GM18526 (cell line): ENCODE results near the gene PSME3IP1.

Source experiments
- POLR2A ChIP-seq: IDR thresholded peaks from 3 replicates; pipeline ENCODE4 v1.6.1; 2011; ENCODE audit not compliant: insufficient read length; ENCODE audit errors: extremely low read depth

Gene PSME3IP1

GRCh38 chr16:57155702-57156350 is 30.0 kb downstream of the PSME3IP1 start:
- no peak for TF ChIP-seq POLR2A

GRCh38 chr16:57153841-57154240 is 32.0 kb downstream of the PSME3IP1 start:
- TF ChIP-seq POLR2A, result no peak

GRCh38 chr16:57152096-57153093 is 33.4 kb downstream of the PSME3IP1 start:
- no peak for TF ChIP-seq POLR2A

GRCh38 chr16:57151369-57151768 is 34.5 kb downstream of the PSME3IP1 start:
- TF ChIP-seq POLR2A, result no peak

- no peak for TF ChIP-seq POLR2A
These were observed 35.0 kb downstream of the PSME3IP1 start for GRCh38 chr16:57150682-57151330.

GRCh38 chr16:57149391-57149790 is 36.4 kb downstream of the PSME3IP1 start:
- TF ChIP-seq POLR2A, result no peak

- no peak for TF ChIP-seq POLR2A
These were observed 37.4 kb downstream of the PSME3IP1 start for GRCh38 chr16:57148481-57148880.

- no peak for TF ChIP-seq POLR2A
These were observed 38.2 kb downstream of the PSME3IP1 start for GRCh38 chr16:57147381-57148221.

- TF ChIP-seq POLR2A, result no peak
These were observed 39.1 kb downstream of the PSME3IP1 start for GRCh38 chr16:57146735-57147134.

GRCh38 chr16:57146040-57146647 is 39.7 kb downstream of the PSME3IP1 start:
- no peak for TF ChIP-seq POLR2A

GRCh38 chr16:57145046-57146021 is 40.5 kb downstream of the PSME3IP1 start:
- no peak for TF ChIP-seq POLR2A

- TF ChIP-seq POLR2A, result no peak
These were observed 41.8 kb downstream of the PSME3IP1 start for GRCh38 chr16:57144027-57144426.
